Right ventricle myocardium inferior (tissue), 1 donor: ENCODE results near the gene ATF6B. TPM values are rescaled to one million over a fixed set of nuclear protein-coding genes. Genes with fewer than 3 reads are reported as not detected.
"Not testable (repeated sequence)": the region's sequence is repeated elsewhere in the genome, so short reads cannot be mapped to it uniquely, and the experiment has no call there.

Experiments used
- ATAC-seq: fragments of 200-7000 bp; cut with Tn5 transposase; one replicate; pipeline ENCODE4 v1.9.1; 2020; ENCODE audit warnings: mild to moderate bottlenecking, moderate library complexity
- DNase-seq: peaks from one replicate; pipeline ENCODE4 v3.0.0; 2021; ENCODE audit errors: missing footprints
- intact Hi-C: fragments of 100-400 bp; cut with DNase I; formaldehyde crosslinking; loops from one replicate; pipeline ENCODE4 v1.11.0; 2022
- total RNA-seq: library from RNA; stranded (reverse); fragmentation: NEBNext Ultra II Directional; extraction: Animal tissue kit (Norgen Biotek cat#: 25700); gene quantifications from one replicate; pipeline ENCODE4 v1.2.1, GENCODE V29; 2021
- donor health status: DM: no; HTN: yes; CAD: no; lungs with severe emphysema.

ATF6B gene
- total RNA-seq, 1 donor from 2014 or later, result 24.4 TPM

- ATAC-seq, DNase-seq, intact Hi-C loops: not testable (repeated sequence)
These were observed 16.2 kb upstream of the ATF6B start for GRCh38 chr6:32144238-32144637.

DNA sequence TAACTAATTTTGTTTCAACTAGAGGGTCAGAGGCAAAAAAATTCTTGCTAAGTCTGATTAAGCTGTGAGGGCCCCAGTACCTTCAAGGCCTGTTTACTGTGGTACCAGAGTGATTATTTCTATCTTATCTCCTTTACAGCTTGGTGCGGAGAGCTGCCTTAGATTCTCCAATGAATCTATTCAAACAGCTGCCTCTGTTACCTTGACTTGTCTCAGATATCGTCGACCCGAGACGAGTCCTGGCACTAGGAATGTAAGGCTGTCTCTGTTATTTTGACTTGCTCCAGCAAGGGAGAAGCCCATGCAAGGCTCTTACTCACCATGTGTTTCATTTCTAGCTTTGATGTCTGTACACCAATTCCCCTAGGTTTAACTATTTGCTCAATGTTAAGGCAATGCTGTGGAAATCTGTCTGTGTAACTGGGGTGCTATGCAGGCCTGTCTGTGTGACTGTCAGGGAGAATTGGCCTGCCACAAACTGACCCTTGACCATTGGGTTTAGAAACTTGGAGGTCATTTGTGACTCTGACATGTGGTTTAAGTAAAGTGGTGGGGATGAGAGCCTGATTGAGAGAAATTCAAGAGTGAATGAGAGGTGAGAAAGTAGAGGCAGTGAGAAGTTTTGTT lies 12.5 kb upstream of the ATF6B start:
- DNase-seq (no peak), ATAC-seq (no peak)
- intact Hi-C loops, result no loop called here

- ATAC-seq, result no peak
- no peak for DNase-seq
- intact Hi-C loops, result no loop called here
These were observed 11.5 kb upstream of the ATF6B start for GRCh38 chr6:32139590-32139989.

- intact Hi-C loops, result no loop called here
- DNase-seq, result no peak
These were observed 9.4 kb upstream of the ATF6B start for GRCh38 chr6:32137454-32137853.

GRCh38 chr6:32133786-32134185 lies 5.7 kb upstream of the ATF6B start:
- intact Hi-C loops, result loop anchor here (5.0 kb wide), 1 partner anchor 64 kb away; no protein-coding TSS in a partner anchor
- ATAC-seq, result no peak

More at GRCh38 chr6:32137454-32137853, 9.4 kb upstream of the ATF6B start:
- ATAC-seq, result no peak

GRCh38 chr6:32132110-32132509 lies 4.1 kb upstream of the ATF6B start:
- DNase-seq (no peak), ATAC-seq (no peak)
- intact Hi-C loops, result loop anchor here (5.0 kb wide), 1 partner anchor 65 kb away; no protein-coding TSS in a partner anchor

More at GRCh38 chr6:32133786-32134185, 5.7 kb upstream of the ATF6B start:
- no peak for DNase-seq

- ATAC-seq (no peak), DNase-seq (no peak)
- intact Hi-C loops, result loop anchor here (5.0 kb wide), 1 partner anchor 66 kb away; no protein-coding TSS in a partner anchor
These were observed 3.4 kb upstream of the ATF6B start for GRCh38 chr6:32131439-32131948.

DNA sequence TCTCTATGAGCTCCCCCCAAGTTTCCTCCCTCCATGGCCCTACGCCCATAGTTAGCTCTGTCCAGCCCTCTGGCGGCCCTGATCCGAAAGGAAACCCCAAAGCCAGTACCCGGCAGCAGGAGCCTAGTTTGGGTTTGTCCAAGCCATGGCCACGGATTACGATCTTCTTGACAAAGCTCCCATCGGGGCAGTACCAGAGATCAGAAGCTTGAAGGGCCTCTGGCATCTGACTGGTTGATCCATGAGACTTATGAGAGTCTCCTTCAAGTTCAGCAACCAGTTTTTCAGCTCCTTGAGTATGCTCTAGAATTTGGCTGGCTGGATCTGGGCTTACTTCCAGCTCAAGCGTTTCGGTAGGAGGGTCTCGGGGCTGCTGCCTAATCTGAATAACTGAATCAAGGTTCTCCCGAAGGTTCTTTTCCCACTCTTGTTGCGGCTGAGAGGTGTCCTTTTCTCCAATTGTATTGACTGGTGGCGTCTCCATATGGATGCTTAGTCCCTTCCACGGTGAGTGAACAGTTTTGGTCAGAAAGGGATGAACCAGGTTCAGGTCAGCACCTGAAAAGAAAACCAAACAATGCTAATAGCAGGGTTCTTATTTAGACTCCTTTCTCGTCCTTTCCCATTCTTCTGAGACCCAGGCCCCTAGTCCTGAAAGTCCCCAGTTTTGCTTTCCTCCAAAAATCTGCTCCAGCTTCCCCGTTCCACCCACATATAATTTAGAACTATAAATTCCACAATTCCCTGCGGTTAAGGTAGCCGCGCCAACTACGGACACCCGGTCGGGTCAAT lies 1.4 kb upstream of the ATF6B start:
- ATAC-seq (peak; percentile 47), DNase-seq (no peak)
- intact Hi-C loops, result loop anchor here (1.0 to 5.0 kb wide), 3 partner anchors 25 to 68 kb away; partner anchors contain the start of genes AGPAT1 and PPT2

DNA sequence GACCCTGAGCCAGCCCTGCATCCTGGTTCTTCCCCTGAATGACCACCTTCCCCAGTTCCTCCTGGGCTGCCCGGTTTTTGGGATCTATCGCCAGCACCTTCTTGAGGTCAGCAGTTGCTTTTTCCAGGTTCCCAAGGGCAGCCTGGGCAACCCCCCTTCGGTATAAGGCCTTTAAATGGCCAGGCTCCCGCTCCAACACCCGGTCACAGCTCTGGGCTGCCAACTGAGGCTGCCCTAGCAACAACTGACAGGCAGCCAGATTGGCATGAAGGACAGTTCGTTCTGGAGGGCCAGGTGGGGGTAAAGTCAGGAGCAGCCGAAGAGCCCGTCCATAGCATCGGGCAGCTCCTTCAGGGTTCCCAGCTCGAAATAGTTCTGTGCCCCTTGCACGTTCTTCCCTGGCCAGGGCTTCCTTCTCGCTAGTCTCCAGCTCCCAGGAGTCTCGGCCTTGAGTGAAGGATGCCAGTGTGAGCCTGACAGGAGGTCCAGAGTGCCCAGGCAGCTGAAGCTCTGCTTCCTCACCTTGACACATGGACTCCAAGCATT lies 778 bp upstream of the ATF6B start:
- ATAC-seq (no peak), DNase-seq (no peak)
- intact Hi-C loops, result loop anchor here (2.0 kb wide), 1 partner anchor 48 kb away; the partner anchor contains the start of gene AGPAT1

GRCh38 chr6:32127409-32127716 lies 683 bp downstream of the ATF6B start:
- intact Hi-C loops, result no loop called here
- ATAC-seq (no peak), DNase-seq (no peak)

DNA sequence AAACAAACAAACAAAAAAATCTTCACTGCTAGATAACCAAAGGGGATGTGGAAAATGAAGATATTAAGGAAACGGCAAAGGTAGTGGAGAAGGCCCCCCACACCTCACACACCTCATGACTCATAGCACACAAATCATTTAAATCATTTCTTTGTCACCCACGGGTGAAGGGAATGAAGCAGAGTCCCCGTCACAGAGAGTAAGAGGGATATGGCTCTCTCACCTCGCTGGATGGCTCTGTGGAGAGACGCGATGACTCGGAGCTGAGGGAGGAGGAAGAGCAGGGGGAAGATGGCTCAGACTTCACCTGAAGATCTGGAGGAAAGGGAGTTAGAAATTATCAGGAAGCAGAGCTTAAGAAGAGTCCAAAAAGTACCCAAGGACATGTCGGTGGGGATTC lies 1.2 kb downstream of the ATF6B start:
- ATAC-seq (no peak), DNase-seq (no peak)
- intact Hi-C loops, result no loop called here

- DNase-seq (no peak), ATAC-seq (no peak)
- intact Hi-C loops, result no loop called here
These were observed 4.4 kb downstream of the ATF6B start for GRCh38 chr6:32123681-32124080.

GRCh38 chr6:32120573-32121059 lies 7.4 kb downstream of the ATF6B start:
- no peak for DNase-seq
- no peak for ATAC-seq
- intact Hi-C loops, result no loop called here

GRCh38 chr6:32118782-32119628 lies 9.0 kb downstream of the ATF6B start:
- peak; percentile 73 for ATAC-seq
- intact Hi-C loops, result loop anchor here (1.0 to 10.0 kb wide), 2 partner anchors 35 to 126 kb away; partner anchors contain the start of gene PPT2
- DNase-seq, result peak; percentile 92

GRCh38 chr6:32117461-32117860 lies 10.6 kb downstream of the ATF6B start:
- intact Hi-C loops, result loop anchor here (1.0 to 10.0 kb wide), 2 partner anchors 27 to 127 kb away; no protein-coding TSS in a partner anchor
- DNase-seq, result no peak
- ATAC-seq, result no peak

- intact Hi-C loops, result loop anchor here (1.0 to 10.0 kb wide), 2 partner anchors 26 to 128 kb away; no protein-coding TSS in a partner anchor
- DNase-seq (no peak), ATAC-seq (no peak)
These were observed 11.4 kb downstream of the ATF6B start for GRCh38 chr6:32116674-32117073.

DNA sequence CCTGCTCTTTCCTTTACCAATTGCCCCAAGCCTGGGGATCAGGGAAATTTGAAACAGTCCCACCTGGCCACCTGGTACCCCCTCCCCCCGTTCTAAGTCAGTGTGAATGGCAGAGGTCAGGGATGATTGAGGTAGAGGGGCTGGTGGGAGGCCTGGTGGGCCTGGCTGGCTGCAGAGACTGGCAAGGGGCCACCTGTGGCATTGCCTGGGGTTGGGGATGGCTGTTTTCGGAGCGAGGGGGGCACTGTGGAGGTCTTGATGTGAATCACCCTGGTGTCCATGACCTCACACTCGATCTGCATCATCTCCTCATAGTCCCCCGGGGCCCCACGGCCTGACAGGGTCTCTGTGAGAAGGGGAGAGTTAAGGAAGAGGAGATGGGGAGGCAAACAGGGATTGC lies 12.4 kb downstream of the ATF6B start:
- intact Hi-C loops, result loop anchor here (10.0 kb wide), 1 partner anchor 129 kb away; no protein-coding TSS in a partner anchor
- ATAC-seq, result no peak
- DNase-seq, result no peak

DNA sequence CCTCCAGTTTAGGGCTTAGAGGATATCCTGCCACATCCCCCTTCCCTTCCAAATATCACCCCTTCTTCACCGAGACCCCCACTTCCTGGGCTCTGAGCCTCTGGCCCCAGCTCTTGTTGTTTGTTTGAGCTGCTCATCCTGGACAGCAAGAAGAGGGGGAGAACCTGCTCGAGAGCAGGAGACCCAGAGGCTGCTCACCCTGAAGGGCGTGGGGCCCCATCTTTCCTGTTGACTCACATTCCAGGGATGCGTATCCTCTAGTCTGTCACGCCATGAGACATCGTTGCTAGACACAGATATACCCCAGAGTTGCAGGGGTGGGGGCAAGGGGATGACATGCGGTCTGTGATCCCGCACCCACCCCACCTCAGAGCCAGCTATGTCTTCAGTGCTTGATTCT lies 13.2 kb downstream of the ATF6B start:
- DNase-seq (no peak), ATAC-seq (no peak)
- intact Hi-C loops, result loop anchor here (10.0 kb wide), 1 partner anchor 130 kb away; no protein-coding TSS in a partner anchor
